Tibial nerve (tissue), 4 donors: ENCODE data around the gene PDLIM5. TPM values are rescaled to one million over a fixed set of nuclear protein-coding genes. Genes with fewer than 3 reads are reported as not detected.
A peak's percentile ranks its signal among the peaks of the same experiment; 100 is the strongest.

ENCODE experiments used
- DNase-seq, 2 donors: peaks; one replicate each; pipeline ENCODE4 v3.0.0-alpha.2; 2019; ENCODE audit warnings: low spot score in 2 of 2
- H3K27ac ChIP-seq, 4 donors: fragments of 200-600 bp; sonication (generic) in 3 of 4; one replicate each; pipeline ENCODE4 v1.5.1; 2017 to 2019; ENCODE audit warnings: mild to moderate bottlenecking in 1 of 4
- H3K27me3 ChIP-seq, 2 donors: fragments of 200-600 bp; sonication (generic) in 1 of 2; one replicate each; pipeline versions ENCODE4 v1.5.1 to v1.6.0; 2017 to 2019
- H3K36me3 ChIP-seq, 3 donors: fragments of 200-600 bp; sonication (generic); one replicate each; pipeline ENCODE4 v1.5.1; 2018 to 2019
- H3K4me1 ChIP-seq, 4 donors: fragments of 200-600 bp; sonication (generic) in 3 of 4; one replicate each; pipeline ENCODE4 v1.5.1; 2017 to 2019
- H3K4me3 ChIP-seq, 4 donors: fragments of 200-600 bp; sonication (generic) in 3 of 4; one replicate each; pipeline ENCODE4 v1.5.1; 2017 to 2019; ENCODE audit warnings: mild to moderate bottlenecking in 1 of 4, moderate library complexity in 1 of 4
- H3K9me3 ChIP-seq, 4 donors: fragments of 200-600 bp; sonication (generic) in 3 of 4; one replicate each; pipeline ENCODE4 v1.5.1; 2017 to 2019
- EP300 ChIP-seq, 2 donors: sonication (generic); formaldehyde crosslinking; IDR thresholded peaks; one replicate each; pipeline ENCODE4 v1.6.1; 2017; ENCODE audit warnings: antibody characterized with exemption in 2 of 2, mild to moderate bottlenecking in 1 of 2
- POLR2A ChIP-seq, 2 donors: fragments of 450-650 bp; IDR thresholded peaks; one replicate each; pipeline ENCODE4 v1.6.1; 2017; ENCODE audit warnings: antibody characterized with exemption in 2 of 2, mild to moderate bottlenecking in 2 of 2, moderate library complexity in 2 of 2
- WGBS, 2 donors: methylation state at CpG; one replicate each; pipeline ENCODE4 v1.1.5; 2018; 5-methylcytosine and 5-hydroxymethylcytosine counted together
- total RNA-seq, 4 donors: library from RNA; depleted of rRNA; stranded (reverse); fragments of >200 nt; gene quantifications; one replicate each; pipeline ENCODE4 v1.1.0, GENCODE V29; 2016
- TF ChIP-seq, protein P1 (sequence below), 5 experiments: fragments of 200-600 bp in 3 of 5; fragments of 450-650 bp in 2 of 5; sonication (generic) in 3 of 5; IDR thresholded peaks; one replicate each; pipeline ENCODE4 v1.5.1; 2016 to 2019; ENCODE audit warnings: antibody characterized with exemption in 5 of 5, mild to moderate bottlenecking in 3 of 5, moderate library complexity in 2 of 5

PDLIM5 gene
- total RNA-seq, 4 donors from 2014 or later: 73.5 to 117 (median 98.2) TPM

DNA sequence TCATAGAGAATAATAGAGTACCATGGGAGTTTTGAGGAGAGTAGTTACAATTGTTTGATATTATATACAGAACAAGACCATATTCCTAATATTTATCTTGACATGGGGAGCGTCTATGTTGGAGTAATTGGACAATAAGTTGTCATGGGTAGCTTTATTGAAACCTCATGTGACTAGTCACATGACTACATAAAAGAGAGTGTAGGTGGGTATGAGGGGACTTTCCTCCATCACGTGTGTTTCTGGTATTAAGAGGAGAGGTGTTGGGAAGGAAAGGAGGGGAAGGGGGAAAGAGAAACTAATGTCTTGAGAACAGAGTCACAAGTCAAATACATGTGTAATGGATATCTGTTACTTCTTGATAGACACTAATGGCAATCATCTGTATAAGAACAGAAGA lies 33.1 kb downstream of the PDLIM5 start:
- 81 to 84% methylated on average over 2 of the region's 2 CpGs for WGBS, 2 donors

DNA sequence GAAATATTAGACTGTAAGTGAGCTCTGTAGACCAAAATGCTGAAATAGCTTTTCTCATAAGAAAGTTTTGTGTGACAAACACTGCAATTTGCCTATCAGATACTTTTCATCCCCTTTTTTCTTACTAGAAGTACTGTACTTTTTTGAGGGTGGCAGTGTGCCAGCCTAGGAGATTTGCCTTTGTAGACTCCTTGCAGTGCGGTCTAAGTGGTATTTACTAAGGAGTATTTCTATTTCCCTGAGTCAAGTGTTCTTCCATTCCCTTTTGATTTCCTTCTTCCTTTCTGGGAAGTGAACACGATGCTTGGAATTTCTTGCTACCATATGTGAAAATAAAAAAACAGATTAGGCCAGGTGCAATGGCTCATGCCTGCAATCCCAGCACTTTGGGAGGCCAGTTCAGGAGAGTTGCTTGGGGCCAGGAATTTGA lies 34.6 kb downstream of the PDLIM5 start:
- DNase-seq: no peak
- 54 to 71% methylated on average over 2 of the region's 2 CpGs for WGBS, 2 donors
- H3K36me3 ChIP-seq: no peaks in the 10 kb centered on the region
- peaks cover 0 to 23% (median 1%) of the 10 kb centered on the region in 4 donors for H3K4me1 ChIP-seq
- H3K9me3 ChIP-seq: no peaks in the 10 kb centered on the region
- H3K27ac ChIP-seq: no peak overlapping the region
- no peak overlapping the region for H3K4me3 ChIP-seq
- TF ChIP-seq EP300 (IDR thresholded peaks at IDR 0.05): no peak
- H3K27me3 ChIP-seq: no peaks in the 10 kb centered on the region

More for the DNA sequence above, 33.1 kb downstream of the PDLIM5 start:
- H3K36me3 ChIP-seq: no peaks in the 10 kb centered on the region
- DNase-seq: no peak
- no peaks in the 10 kb centered on the region for H3K27me3 ChIP-seq
- no peak overlapping the region for H3K27ac ChIP-seq
- no peak overlapping the region for H3K4me3 ChIP-seq
- peaks cover 0 to 23% (median 0%) of the 10 kb centered on the region in 4 donors for H3K4me1 ChIP-seq
- no peaks in the 10 kb centered on the region for H3K9me3 ChIP-seq
- TF ChIP-seq EP300 (IDR thresholded peaks at IDR 0.05) (no peak), POLR2A (IDR thresholded peaks at IDR 0.05) (no peak)
- TF ChIP-seq, protein P1, sequence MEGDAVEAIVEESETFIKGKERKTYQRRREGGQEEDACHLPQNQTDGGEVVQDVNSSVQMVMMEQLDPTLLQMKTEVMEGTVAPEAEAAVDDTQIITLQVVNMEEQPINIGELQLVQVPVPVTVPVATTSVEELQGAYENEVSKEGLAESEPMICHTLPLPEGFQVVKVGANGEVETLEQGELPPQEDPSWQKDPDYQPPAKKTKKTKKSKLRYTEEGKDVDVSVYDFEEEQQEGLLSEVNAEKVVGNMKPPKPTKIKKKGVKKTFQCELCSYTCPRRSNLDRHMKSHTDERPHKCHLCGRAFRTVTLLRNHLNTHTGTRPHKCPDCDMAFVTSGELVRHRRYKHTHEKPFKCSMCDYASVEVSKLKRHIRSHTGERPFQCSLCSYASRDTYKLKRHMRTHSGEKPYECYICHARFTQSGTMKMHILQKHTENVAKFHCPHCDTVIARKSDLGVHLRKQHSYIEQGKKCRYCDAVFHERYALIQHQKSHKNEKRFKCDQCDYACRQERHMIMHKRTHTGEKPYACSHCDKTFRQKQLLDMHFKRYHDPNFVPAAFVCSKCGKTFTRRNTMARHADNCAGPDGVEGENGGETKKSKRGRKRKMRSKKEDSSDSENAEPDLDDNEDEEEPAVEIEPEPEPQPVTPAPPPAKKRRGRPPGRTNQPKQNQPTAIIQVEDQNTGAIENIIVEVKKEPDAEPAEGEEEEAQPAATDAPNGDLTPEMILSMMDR (IDR thresholded peaks at IDR 0.05): no peak

DNA sequence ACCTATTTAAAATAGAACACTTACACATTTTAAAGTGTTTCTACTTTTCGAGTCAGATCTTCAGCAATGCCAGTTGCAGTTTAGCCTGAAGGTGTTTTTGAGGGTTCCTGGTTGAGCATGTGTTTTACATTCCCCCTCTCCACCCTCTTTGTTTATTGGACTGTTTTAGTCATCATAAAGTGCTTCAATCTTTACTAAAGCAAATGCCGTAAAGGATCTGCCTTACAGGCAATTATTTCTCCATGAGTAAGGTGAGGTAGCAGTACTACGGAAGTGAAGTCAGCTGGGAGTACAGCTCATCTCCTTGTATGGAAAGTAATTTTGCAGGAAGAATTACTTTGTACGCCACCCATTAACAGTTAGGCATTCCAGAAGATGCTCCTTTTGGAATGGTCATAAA lies 36.9 kb downstream of the PDLIM5 start:
- no peak overlapping the region for H3K27ac ChIP-seq
- no peaks in the 10 kb centered on the region for H3K9me3 ChIP-seq
- H3K4me1 ChIP-seq: peaks cover 0 to 22% (median 3%) of the 10 kb centered on the region in 4 donors
- 83 to 87% methylated on average over 4 of the region's 4 CpGs for WGBS, 2 donors
- DNase-seq: no peak
- TF ChIP-seq, protein P1 (IDR thresholded peaks at IDR 0.05): no peak
- TF ChIP-seq EP300 (IDR thresholded peaks at IDR 0.05) (no peak), POLR2A (IDR thresholded peaks at IDR 0.05) (no peak)
- no peaks in the 10 kb centered on the region for H3K36me3 ChIP-seq
- H3K4me3 ChIP-seq: no peak overlapping the region
- H3K27me3 ChIP-seq: no peaks in the 10 kb centered on the region

DNA sequence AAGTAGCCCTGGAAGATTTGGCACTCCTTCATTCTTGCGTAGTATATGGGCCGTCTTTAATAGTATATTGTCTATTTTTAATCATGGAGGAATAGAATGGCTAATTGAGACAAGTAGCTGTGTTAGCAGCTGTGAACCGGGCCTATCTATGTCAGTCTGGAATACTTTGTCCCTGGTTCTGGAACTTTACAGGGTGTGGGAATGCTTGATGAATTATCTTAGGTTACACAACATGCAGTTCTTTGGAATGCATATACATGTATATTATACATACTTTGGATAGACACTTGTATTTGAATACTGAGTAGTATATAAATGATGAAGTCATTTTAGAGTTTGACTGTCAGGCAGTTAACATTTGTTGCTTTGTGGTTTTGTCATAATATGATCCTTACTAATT lies 37.4 kb downstream of the PDLIM5 start:
- no peak overlapping the region for H3K4me3 ChIP-seq
- TF ChIP-seq EP300 (IDR thresholded peaks at IDR 0.05) (no peak), POLR2A (IDR thresholded peaks at IDR 0.05) (no peak)
- TF ChIP-seq, protein P1 (IDR thresholded peaks at IDR 0.05): no peak
- no peaks in the 10 kb centered on the region for H3K36me3 ChIP-seq
- H3K27ac ChIP-seq: no peak overlapping the region
- no peaks in the 10 kb centered on the region for H3K9me3 ChIP-seq
- H3K27me3 ChIP-seq: no peaks in the 10 kb centered on the region
- WGBS, 2 donors: 78 to 93% methylated on average over 3 of the region's 3 CpGs
- peaks cover 0 to 22% (median 3%) of the 10 kb centered on the region in 4 donors for H3K4me1 ChIP-seq
- no peak for DNase-seq

DNA sequence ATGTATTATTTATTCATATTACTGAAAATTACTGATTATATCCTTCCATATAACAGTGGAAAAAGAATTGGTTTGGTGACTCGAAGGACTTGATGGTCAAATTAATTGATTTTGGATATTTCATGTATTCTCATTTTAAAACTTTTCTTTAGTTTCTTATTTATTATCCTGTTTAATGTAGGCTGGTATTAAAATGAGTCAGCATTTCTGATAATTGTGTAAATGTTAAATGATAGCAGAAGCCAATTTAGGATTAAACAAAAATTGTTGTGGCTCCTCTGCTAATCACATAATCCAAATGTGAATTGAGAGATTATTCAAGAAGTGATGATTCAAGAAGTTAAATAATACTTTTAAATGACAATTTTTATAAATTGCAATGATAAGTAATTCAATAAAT lies 38.7 kb downstream of the PDLIM5 start:
- Histone ChIP-seq H3K36me3 (peaks cover 0 to 4% (median 0%) of the 10 kb centered on the region in 3 donors), H3K9me3 (no peaks in the 10 kb centered on the region), H3K4me1 (peaks cover 0 to 18% (median 3%) of the 10 kb centered on the region in 4 donors), H3K27me3 (no peaks in the 10 kb centered on the region), H3K4me3 (no peak overlapping the region), H3K27ac (no peak overlapping the region)
- TF ChIP-seq, protein P1 (IDR thresholded peaks at IDR 0.05): no peak
- TF ChIP-seq EP300 (IDR thresholded peaks at IDR 0.05) (no peak), POLR2A (IDR thresholded peaks at IDR 0.05) (no peak)
- no peak for DNase-seq
- WGBS, 2 donors: 95 to 98% methylated on average over 1 of the region's 1 CpG

DNA sequence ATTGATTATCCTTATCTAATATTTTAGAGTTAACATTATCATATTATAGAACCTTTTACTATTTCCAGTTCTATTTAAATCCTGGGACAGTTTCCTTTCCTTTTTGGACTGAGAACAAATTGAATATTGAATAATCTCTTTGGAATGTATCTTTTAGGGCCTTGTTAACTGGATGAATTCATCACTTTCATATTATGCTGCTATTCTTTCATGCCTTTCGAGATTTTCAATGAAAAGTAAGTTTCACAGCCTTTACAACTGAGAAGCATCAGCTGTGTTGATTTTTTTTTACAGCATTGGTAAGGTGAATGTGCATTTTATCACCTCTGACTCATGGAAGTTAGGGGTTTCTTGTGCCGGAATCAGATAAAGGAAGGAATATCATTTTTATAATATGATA lies 39.6 kb downstream of the PDLIM5 start:
- Histone ChIP-seq H3K9me3 (no peaks in the 10 kb centered on the region), H3K4me3 (no peak overlapping the region), H3K27me3 (no peaks in the 10 kb centered on the region), H3K36me3 (peaks cover 0 to 4% (median 0%) of the 10 kb centered on the region in 3 donors), H3K27ac (peak overlapping the region in 1 of 4 donors; percentile 32), H3K4me1 (peaks cover 0 to 24% (median 3%) of the 10 kb centered on the region in 4 donors)
- WGBS, 2 donors: 43 to 44% methylated on average over 2 of the region's 2 CpGs
- no peak for DNase-seq
- no peak for TF ChIP-seq POLR2A (IDR thresholded peaks at IDR 0.05)
- TF ChIP-seq EP300 (IDR thresholded peaks at IDR 0.05): no peak
- TF ChIP-seq, protein P1 (IDR thresholded peaks at IDR 0.05): no peak
